Fibroblast of gingiva (primary cell): ENCODE data around the gene CYP3A4.
A peak's percentile ranks its signal among the peaks of the same experiment; 100 is the strongest.
"Not testable (repeated sequence)": the region's sequence is repeated elsewhere in the genome, so short reads cannot be mapped to it uniquely, and the experiment has no call there.

Source experiments
- DNase-seq: peaks from one replicate; pipeline ENCODE4 v3.0.0-alpha.2; 2011; ENCODE audit warnings: low read depth

CYP3A4 gene

GRCh38 chr7:99751322-99752052 is 32.5 kb downstream of the CYP3A4 start:
- DNase-seq, result not testable (repeated sequence)

GRCh38 chr7:99748846-99749579 is 35.0 kb downstream of the CYP3A4 start:
- no peak for DNase-seq

- DNase-seq, result not testable (repeated sequence)
These were observed 37.1 kb downstream of the CYP3A4 start for GRCh38 chr7:99746915-99747314.

GRCh38 chr7:99745395-99745794 is 38.6 kb downstream of the CYP3A4 start:
- not testable (repeated sequence) for DNase-seq

- no peak for DNase-seq
These were observed 41.1 kb downstream of the CYP3A4 start for GRCh38 chr7:99742737-99743394.

GRCh38 chr7:99741441-99741795 is 42.6 kb downstream of the CYP3A4 start:
- no peak for DNase-seq

GRCh38 chr7:99740573-99741440 is 43.2 kb downstream of the CYP3A4 start:
- DNase-seq, result peak; percentile 45

- DNase-seq, result no peak
These were observed 44.0 kb downstream of the CYP3A4 start for GRCh38 chr7:99739699-99740572.

- no peak for DNase-seq
These were observed 46.3 kb downstream of the CYP3A4 start for GRCh38 chr7:99737726-99738125.

- DNase-seq, result not testable (repeated sequence)
These were observed 47.3 kb downstream of the CYP3A4 start for GRCh38 chr7:99736667-99737066.

- no peak for DNase-seq
These were observed 49.0 kb downstream of the CYP3A4 start, which contains the start of gene CYP3A7 for GRCh38 chr7:99734987-99735386. Gene CYP3A7 (minus strand): TSS chr7:99735196. CDS start chr7:99735093, 103 bp downstream.

- no peak for DNase-seq
These were observed 50.5 kb downstream of the CYP3A4 start for GRCh38 chr7:99733448-99733847.

- no peak for DNase-seq
These were observed 51.0 kb downstream of the CYP3A4 start for GRCh38 chr7:99733003-99733402.

GRCh38 chr7:99731638-99732374 is 52.2 kb downstream of the CYP3A4 start:
- no peak for DNase-seq

GRCh38 chr7:99730992-99731391 is 53.0 kb downstream of the CYP3A4 start:
- DNase-seq, result no peak

- DNase-seq, result no peak
These were observed 53.7 kb downstream of the CYP3A4 start for GRCh38 chr7:99730238-99730810.

- peak; percentile 29 for DNase-seq
These were observed 54.3 kb downstream of the CYP3A4 start for GRCh38 chr7:99729486-99730237.

GRCh38 chr7:99728615-99729014 is 55.4 kb downstream of the CYP3A4 start:
- no peak for DNase-seq

GRCh38 chr7:99723201-99723600 is 60.8 kb downstream of the CYP3A4 start:
- DNase-seq, result not testable (repeated sequence)
